Mammary epithelial cell (primary cell): ENCODE measurements around the gene VWA5B2.

ENCODE experiments used
- EZH2 ChIP-seq: IDR thresholded peaks from 2 replicates; pipeline ENCODE4 v1.6.1; 2012; ENCODE audit warnings: low read length, inconsistent platforms, borderline replicate concordance
- TF ChIP-seq, protein P1 (sequence below), 2 donors: IDR thresholded peaks in 1 of 2; conservative IDR thresholded peaks in 1 of 2; 2 replicates each; pipeline ENCODE4 v1.5.1; 2011 to 2012; ENCODE audit warnings: inconsistent platforms in 2 of 2, low read length in 2 of 2, mild to moderate bottlenecking in 2 of 2, control low read depth in 1 of 2, low read depth in 1 of 2; ENCODE audit not compliant: insufficient read depth in 1 of 2; ENCODE audit errors: extremely low read depth in 1 of 2

GRCh38 chr3:184181596-184181995, 47.8 kb upstream of the VWA5B2 start:
- TF ChIP-seq, protein P1, sequence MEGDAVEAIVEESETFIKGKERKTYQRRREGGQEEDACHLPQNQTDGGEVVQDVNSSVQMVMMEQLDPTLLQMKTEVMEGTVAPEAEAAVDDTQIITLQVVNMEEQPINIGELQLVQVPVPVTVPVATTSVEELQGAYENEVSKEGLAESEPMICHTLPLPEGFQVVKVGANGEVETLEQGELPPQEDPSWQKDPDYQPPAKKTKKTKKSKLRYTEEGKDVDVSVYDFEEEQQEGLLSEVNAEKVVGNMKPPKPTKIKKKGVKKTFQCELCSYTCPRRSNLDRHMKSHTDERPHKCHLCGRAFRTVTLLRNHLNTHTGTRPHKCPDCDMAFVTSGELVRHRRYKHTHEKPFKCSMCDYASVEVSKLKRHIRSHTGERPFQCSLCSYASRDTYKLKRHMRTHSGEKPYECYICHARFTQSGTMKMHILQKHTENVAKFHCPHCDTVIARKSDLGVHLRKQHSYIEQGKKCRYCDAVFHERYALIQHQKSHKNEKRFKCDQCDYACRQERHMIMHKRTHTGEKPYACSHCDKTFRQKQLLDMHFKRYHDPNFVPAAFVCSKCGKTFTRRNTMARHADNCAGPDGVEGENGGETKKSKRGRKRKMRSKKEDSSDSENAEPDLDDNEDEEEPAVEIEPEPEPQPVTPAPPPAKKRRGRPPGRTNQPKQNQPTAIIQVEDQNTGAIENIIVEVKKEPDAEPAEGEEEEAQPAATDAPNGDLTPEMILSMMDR (conservative IDR thresholded peaks at IDR 0.05 in 1 of 2, IDR thresholded peaks at IDR 0.05 in 1 of 2; ENCODE audit: extremely low read depth in 1 of 2, insufficient read depth in 1 of 2, low read depth in 1 of 2, low read length in 2 of 2), result no peak
- TF ChIP-seq EZH2, result no peak
